SK-N-SH (cell line): ENCODE data around the gene CA12. TPM values are rescaled to one million over a fixed set of nuclear protein-coding genes. Genes with fewer than 3 reads are reported as not detected.

Experiments
- CTCF ChIA-PET: fragments of 300-600, 350-600 bp; formaldehyde crosslinking; extraction: SDS; loops from one replicate; lab custom pipeline; 2021; lab: Yijun Ruan, JAX
- POLR2A ChIA-PET: fragments of 350-600 bp; sonication (Branson Sonifier 250); formaldehyde crosslinking; extraction: SDS; loops from one replicate; lab custom pipeline; 2020; ENCODE audit warnings: antibody characterized with exemption, inconsistent platforms; lab: Yijun Ruan, JAX
- DNase-seq: peaks from one replicate; pipeline ENCODE4 v3.0.0; 2012
- H2AFZ ChIP-seq: fragments of 200-600 bp; sonication (generic); 2 replicates; pipeline ENCODE4 v1.8.1; 2016; ENCODE audit warnings: antibody characterized with exemption, mild to moderate bottlenecking, low read depth
- H3F3A ChIP-seq: fragments of 200-600 bp; sonication (generic); replicated peaks from 2 replicates; pipeline ENCODE3; 2016; ENCODE audit warnings: antibody characterized with exemption, mild to moderate bottlenecking; ENCODE audit not compliant: insufficient read depth
- H3K27ac ChIP-seq, 2 experiments: fragments of 200-500 bp in 1 of 2; fragments of 200-600 bp in 1 of 2; sonication (Bioruptor generic) in 1 of 2; sonication (generic), shearing (Covaris generic) in 1 of 2; 2 replicates each; pipeline versions ENCODE4 v1.5.1 to v1.6.1; 2014 to 2016; ENCODE audit warnings: low read depth in 2 of 2, inconsistent platforms in 1 of 2, low read length in 1 of 2, mild to moderate bottlenecking in 1 of 2, mixed read lengths in 1 of 2
- H3K27me3 ChIP-seq: fragments of 200-600 bp; sonication (generic), shearing (Covaris generic); 2 replicates; pipeline ENCODE4 v1.6.1; 2016; ENCODE audit warnings: mixed run types; ENCODE audit not compliant: insufficient read depth
- H3K36me3 ChIP-seq, 2 experiments: fragments of 200-500 bp in 1 of 2; fragments of 200-600 bp in 1 of 2; sonication (Bioruptor generic) in 1 of 2; sonication (generic) in 1 of 2; replicated peaks in 1 of 2; 2 replicates each; pipeline versions ENCODE3 to v1.5.1; 2014 to 2016; ENCODE audit warnings: low read length in 1 of 2, mild to moderate bottlenecking in 1 of 2; ENCODE audit not compliant: insufficient read depth in 2 of 2, control insufficient read depth in 1 of 2
- H3K4me1 ChIP-seq, 2 experiments: fragments of 200-500 bp in 1 of 2; fragments of 200-600 bp in 1 of 2; sonication (Bioruptor generic) in 1 of 2; sonication (generic), shearing (Covaris generic) in 1 of 2; 2 replicates each; pipeline versions ENCODE4 v1.5.1 to v1.6.1; 2014 to 2016; ENCODE audit warnings: low read depth in 1 of 2, low read length in 1 of 2, mixed run types in 1 of 2; ENCODE audit not compliant: insufficient read depth in 2 of 2, control insufficient read depth in 1 of 2
- H3K4me2 ChIP-seq: fragments of 200-600 bp; sonication (generic), shearing (Covaris generic); 2 replicates; pipeline ENCODE4 v1.6.1; 2017; ENCODE audit warnings: mixed run types
- H3K4me3 ChIP-seq, 2 experiments: fragments of 200-500 bp in 1 of 2; fragments of 200-600 bp in 1 of 2; sonication (Bioruptor generic) in 1 of 2; sonication (generic), shearing (Covaris generic) in 1 of 2; 2 replicates each; pipeline versions ENCODE4 v1.5.1 to v1.8.1; 2014 to 2016; ENCODE audit warnings: low read depth in 2 of 2, inconsistent platforms in 1 of 2, low read length in 1 of 2, mild to moderate bottlenecking in 1 of 2, mixed read lengths in 1 of 2, moderate library complexity in 1 of 2
- H3K79me2 ChIP-seq: fragments of 200-600 bp; sonication (generic); 2 replicates; pipeline ENCODE4 v1.8.1; 2017; ENCODE audit warnings: mild to moderate bottlenecking; ENCODE audit not compliant: insufficient read depth
- H3K9ac ChIP-seq: fragments of 200-600 bp; sonication (generic); 2 replicates; pipeline ENCODE4 v1.6.1; 2017; ENCODE audit warnings: mixed run types
- H3K9me2 ChIP-seq: fragments of 200-600 bp; sonication (generic); 2 replicates; pipeline ENCODE4 v1.6.1; 2017; ENCODE audit warnings: mixed run types
- H3K9me3 ChIP-seq: fragments of 200-600 bp; sonication (generic); 2 replicates; pipeline ENCODE4 v1.6.1; 2017; ENCODE audit warnings: mixed run types, mild to moderate bottlenecking, moderate library complexity
- H4K20me1 ChIP-seq: fragments of 200-600 bp; sonication (generic); 2 replicates; pipeline ENCODE4 v1.6.1; 2017; ENCODE audit warnings: mild to moderate bottlenecking, mixed run types; ENCODE audit not compliant: insufficient read depth
- ELF1 ChIP-seq: IDR thresholded peaks from 2 replicates; pipeline ENCODE4 v1.4.0; 2012
- EP300 ChIP-seq, 2 experiments: IDR thresholded peaks; 2 replicates each; pipeline versions ENCODE4 v1.4.0 to v1.6.1; 2012; ENCODE audit warnings: borderline replicate concordance in 1 of 2, low read depth in 1 of 2, low read length in 1 of 2
- EZH2phosphoT487 ChIP-seq: fragments of 200-600 bp; sonication (generic); IDR thresholded peaks from 2 replicates; pipeline ENCODE4 v1.6.1; 2017; ENCODE audit warnings: low read depth, mixed run types, mild to moderate bottlenecking, antibody characterized with exemption, moderate library complexity, borderline replicate concordance
- GATA2 ChIP-seq: sonication (generic); formaldehyde crosslinking; IDR thresholded peaks from 2 replicates; pipeline ENCODE4 v1.5.0; 2020; ENCODE audit warnings: mild to moderate bottlenecking, missing genetic modification reagents
- MAX ChIP-seq: IDR thresholded peaks from 2 replicates; pipeline ENCODE4 v1.4.0; 2012; ENCODE audit warnings: low read depth
- NFIC ChIP-seq: IDR thresholded peaks from 2 replicates; pipeline ENCODE4 v1.4.0; 2012; ENCODE audit warnings: borderline replicate concordance
- POLR2AphosphoS5 ChIP-seq: IDR thresholded peaks from 2 replicates; pipeline ENCODE4 v1.6.1; 2012; ENCODE audit warnings: low read depth, low read length
- RFX5 ChIP-seq: IDR thresholded peaks from 2 replicates; pipeline ENCODE4 v1.6.1; 2012; ENCODE audit warnings: mild to moderate bottlenecking, improper control_type of control experiment, low read length
- RXRA ChIP-seq: IDR thresholded peaks from 2 replicates; pipeline ENCODE4 v1.4.0; 2012; ENCODE audit warnings: low read depth, mild to moderate bottlenecking, borderline replicate concordance
- SIN3A ChIP-seq: IDR thresholded peaks from 2 replicates; pipeline ENCODE4 v1.6.1; 2012; ENCODE audit warnings: low read depth, mild to moderate bottlenecking, low read length, moderate library complexity, borderline replicate concordance
- SMC3 ChIP-seq: IDR thresholded peaks from 2 replicates; pipeline ENCODE4 v1.6.1; 2012; ENCODE audit warnings: low read depth, low read length, improper control_type of control experiment
- TAF1 ChIP-seq: IDR thresholded peaks from 2 replicates; pipeline ENCODE4 v1.6.1; 2012; ENCODE audit warnings: low read depth, mild to moderate bottlenecking, low read length, moderate library complexity, borderline replicate concordance
- TCF12 ChIP-seq: IDR thresholded peaks from 2 replicates; pipeline ENCODE4 v1.4.0; 2012
- WGBS: methylation state at CpG from one replicate; pipeline ENCODE4 v1.1.6; 2017; ENCODE audit warnings: low lambda C conversion rate; 5-methylcytosine and 5-hydroxymethylcytosine counted together
- polyA plus RNA-seq, 3 experiments: library from polyadenylated mRNA; depleted of rRNA; stranded (reverse); fragments of >200 nt; gene quantifications; 2 replicates each; pipeline ENCODE4 v1.2.3, GENCODE V29; 2012
- TF ChIP-seq, protein P1 (sequence below): IDR thresholded peaks from 2 replicates; pipeline ENCODE4 v1.4.0; 2012; ENCODE audit warnings: low read depth, borderline replicate concordance
- TF ChIP-seq, protein P2 (sequence below): fragments of 150-350 bp; IDR thresholded peaks from 2 replicates; pipeline ENCODE4 v1.6.1; 2017; ENCODE audit warnings: antibody characterized with exemption, low read length, low read depth, borderline replicate concordance
- TF ChIP-seq, protein P3 (sequence below): IDR thresholded peaks from 2 replicates; pipeline ENCODE4; 2012

CA12 gene
- polyA plus RNA-seq, 1 of the 3 experiments (the other 2 are of a cell fraction), result 39.4 TPM

DNA sequence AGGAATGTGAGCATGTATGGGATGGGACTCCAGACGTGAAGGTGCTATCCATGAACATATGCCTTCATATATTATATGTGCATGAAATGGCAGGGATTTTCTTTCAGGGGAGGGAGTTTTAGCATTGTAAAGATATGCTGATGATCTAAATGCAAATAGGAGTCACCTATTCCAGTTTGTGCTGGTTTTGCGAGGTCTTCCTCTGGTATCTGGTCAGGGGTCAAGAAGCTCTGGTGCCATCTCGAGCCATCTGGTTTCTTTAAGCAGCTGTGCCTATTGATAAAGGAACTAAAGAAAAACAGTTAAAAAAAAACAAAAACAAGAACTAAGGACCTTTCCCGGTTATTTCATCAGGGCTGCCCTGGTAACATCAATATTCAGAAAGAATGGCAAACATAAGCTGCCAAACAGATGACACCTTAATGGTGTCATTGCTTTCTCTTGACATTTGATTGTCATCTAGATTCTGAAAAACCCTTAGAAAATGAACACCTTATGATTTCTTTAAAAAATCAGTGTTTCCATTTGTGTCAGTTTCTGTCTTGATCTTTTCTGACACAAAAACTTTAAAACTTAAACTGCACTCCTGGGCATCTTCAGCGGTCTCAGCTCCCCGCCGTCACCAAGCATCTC, 81.6 kb downstream of the CA12 start:
- H3K4me1 ChIP-seq, result no peaks in the 10 kb centered on the region
- H3K27me3 ChIP-seq, result no peaks in the 10 kb centered on the region
- WGBS, result 97% methylated on average over 7 of the region's 7 CpGs
- H3F3A ChIP-seq, result no peaks in the 10 kb centered on the region
- ChIA-PET POLR2A (no interaction called here), CTCF (interaction anchor here (1.3 to 3.3 kb wide), 3 partner anchors 11 to 103 kb away, joined by 4 to 22 read pairs (median 4); no protein-coding TSS in a partner anchor)
- peaks cover 10 to 27% of the 10 kb centered on the region in 2 experiments for H3K36me3 ChIP-seq
- no peak overlapping the region for H3K9ac ChIP-seq
- H4K20me1 ChIP-seq, result no peaks in the 10 kb centered on the region
- H3K4me2 ChIP-seq, result no peak overlapping the region
- DNase-seq, result no peak
- H3K9me2 ChIP-seq, result no peaks in the 10 kb centered on the region
- H3K79me2 ChIP-seq, result no peaks in the 10 kb centered on the region
- no peak overlapping the region for H3K27ac ChIP-seq
- H2AFZ ChIP-seq, result no peak overlapping the region
- TF ChIP-seq RFX5 (no peak), ELF1 (no peak), SMC3 (no peak), SIN3A (no peak), TCF12 (no peak), TAF1 (no peak), RXRA (no peak), EP300 (IDR thresholded peaks at IDR 0.05; ENCODE audit: borderline replicate concordance in 1 of 2, low read depth in 1 of 2, low read length in 1 of 2) (no peak), EZH2phosphoT487 (no peak), NFIC (no peak), POLR2AphosphoS5 (no peak)
- TF ChIP-seq, protein P1, sequence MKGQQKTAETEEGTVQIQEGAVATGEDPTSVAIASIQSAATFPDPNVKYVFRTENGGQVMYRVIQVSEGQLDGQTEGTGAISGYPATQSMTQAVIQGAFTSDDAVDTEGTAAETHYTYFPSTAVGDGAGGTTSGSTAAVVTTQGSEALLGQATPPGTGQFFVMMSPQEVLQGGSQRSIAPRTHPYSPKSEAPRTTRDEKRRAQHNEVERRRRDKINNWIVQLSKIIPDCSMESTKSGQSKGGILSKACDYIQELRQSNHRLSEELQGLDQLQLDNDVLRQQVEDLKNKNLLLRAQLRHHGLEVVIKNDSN, result no peak
- no peaks in the 10 kb centered on the region for H3K9me3 ChIP-seq
- H3K4me3 ChIP-seq, result no peak overlapping the region; a peak in 1 of 4 replicates

DNA sequence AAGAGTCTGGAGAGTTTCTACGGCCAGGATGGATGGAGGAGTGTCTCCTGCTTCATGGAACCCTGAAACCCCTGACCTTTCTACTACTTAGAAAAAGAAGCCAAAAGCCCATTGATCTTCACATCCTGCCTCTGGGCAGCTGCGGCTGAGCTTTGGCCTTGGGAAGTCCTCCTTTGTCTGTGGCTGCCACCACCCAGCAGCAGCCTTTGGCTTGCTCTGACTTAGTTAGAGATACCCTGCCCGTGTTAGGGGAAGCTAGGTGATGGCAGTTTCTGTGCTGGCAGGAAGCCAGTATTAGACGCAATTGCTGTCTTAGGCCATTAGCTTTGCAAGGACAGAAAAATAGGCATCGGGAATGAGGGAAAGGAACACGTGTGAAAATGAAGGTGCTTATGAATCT, 85.5 kb downstream of the CA12 start:
- no peaks in the 10 kb centered on the region for H3K9me2 ChIP-seq
- no peak overlapping the region for H3K4me3 ChIP-seq
- no peaks in the 10 kb centered on the region for H4K20me1 ChIP-seq
- H3K4me2 ChIP-seq, result no peak overlapping the region
- peaks cover 14% of the 10 kb centered on the region for H3F3A ChIP-seq
- POLR2A ChIA-PET, result interaction anchor here (0.5 kb wide), 1 partner anchor 69 kb away, joined by 5 read pairs; no protein-coding TSS in a partner anchor
- H3K9ac ChIP-seq, result no peak overlapping the region
- no peak for DNase-seq
- peaks cover 4 to 26% of the 10 kb centered on the region in 2 experiments for H3K36me3 ChIP-seq
- CTCF ChIA-PET, result interaction anchor here (0.9 to 3.4 kb wide), 5 partner anchors 10 to 303 kb away, joined by 3 to 17 read pairs (median 4); no protein-coding TSS in a partner anchor
- no peaks in the 10 kb centered on the region for H3K27me3 ChIP-seq
- TF ChIP-seq, protein P2, sequence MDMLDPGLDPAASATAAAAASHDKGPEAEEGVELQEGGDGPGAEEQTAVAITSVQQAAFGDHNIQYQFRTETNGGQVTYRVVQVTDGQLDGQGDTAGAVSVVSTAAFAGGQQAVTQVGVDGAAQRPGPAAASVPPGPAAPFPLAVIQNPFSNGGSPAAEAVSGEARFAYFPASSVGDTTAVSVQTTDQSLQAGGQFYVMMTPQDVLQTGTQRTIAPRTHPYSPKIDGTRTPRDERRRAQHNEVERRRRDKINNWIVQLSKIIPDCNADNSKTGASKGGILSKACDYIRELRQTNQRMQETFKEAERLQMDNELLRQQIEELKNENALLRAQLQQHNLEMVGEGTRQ, result no peak
- no peak for TF ChIP-seq MAX
- TF ChIP-seq POLR2AphosphoS5, result no peak
- TF ChIP-seq, protein P3, sequence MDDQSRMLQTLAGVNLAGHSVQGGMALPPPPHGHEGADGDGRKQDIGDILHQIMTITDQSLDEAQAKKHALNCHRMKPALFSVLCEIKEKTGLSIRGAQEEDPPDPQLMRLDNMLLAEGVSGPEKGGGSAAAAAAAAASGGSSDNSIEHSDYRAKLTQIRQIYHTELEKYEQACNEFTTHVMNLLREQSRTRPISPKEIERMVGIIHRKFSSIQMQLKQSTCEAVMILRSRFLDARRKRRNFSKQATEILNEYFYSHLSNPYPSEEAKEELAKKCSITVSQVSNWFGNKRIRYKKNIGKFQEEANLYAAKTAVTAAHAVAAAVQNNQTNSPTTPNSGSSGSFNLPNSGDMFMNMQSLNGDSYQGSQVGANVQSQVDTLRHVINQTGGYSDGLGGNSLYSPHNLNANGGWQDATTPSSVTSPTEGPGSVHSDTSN, result no peak
- TF ChIP-seq RXRA, result no peak
- TF ChIP-seq SMC3, result no peak
- no peak for TF ChIP-seq GATA2
- H3K9me3 ChIP-seq, result no peaks in the 10 kb centered on the region
- no peaks in the 10 kb centered on the region for H3K79me2 ChIP-seq
- H3K4me1 ChIP-seq, result peaks cover 0 to under 1% of the 10 kb centered on the region in 2 experiments; a peak in 1 of 4 replicates
- no peak overlapping the region for H2AFZ ChIP-seq
- H3K27ac ChIP-seq, result no peak overlapping the region
- 89% methylated on average over 6 of the region's 6 CpGs for WGBS
